Natural killer cell (primary cell): Measurements from ENCODE around the gene HADH. TPM values are rescaled to one million over a fixed set of nuclear protein-coding genes. Genes with fewer than 3 reads are reported as not detected.
"Not testable (repeated sequence)": the region's sequence is repeated elsewhere in the genome, so short reads cannot be mapped to it uniquely, and the experiment has no call there.

Source experiments
- ATAC-seq, 3 donors: fragments of 150-1000 bp in 2 of 3; fragments of 200-7000 bp in 1 of 3; cut with Tn5 transposase; 1 replicate in 1 of 3; 2 replicates in 2 of 3; pipeline ENCODE4 v1.10.0; 2021; ENCODE audit warnings: mild to moderate bottlenecking in 2 of 3, moderate library complexity in 2 of 3
- DNase-seq, 2 donors: peaks; one replicate each; pipeline versions ENCODE4 v3.0.0 to v3.0.0-alpha.2; 2013 to 2021; ENCODE audit warnings: mixed read lengths in 1 of 2
- H3K27ac ChIP-seq: one replicate; pipeline ENCODE4 v1.5.1; 2013; ENCODE audit warnings: mild to moderate bottlenecking, low read length
- H3K27me3 ChIP-seq: one replicate; pipeline ENCODE4 v1.6.1; 2013; ENCODE audit warnings: low read length; ENCODE audit not compliant: control insufficient read depth, insufficient read depth
- H3K36me3 ChIP-seq: one replicate; pipeline ENCODE4 v1.6.1; 2013; ENCODE audit warnings: low read length; ENCODE audit not compliant: control insufficient read depth, insufficient read depth
- H3K4me1 ChIP-seq: one replicate; pipeline ENCODE4 v1.6.1; 2013; ENCODE audit warnings: low read length; ENCODE audit not compliant: control insufficient read depth, insufficient read depth
- H3K4me3 ChIP-seq: one replicate; pipeline ENCODE4 v1.5.1; 2013; ENCODE audit warnings: low read length
- H3K9me3 ChIP-seq: one replicate; pipeline ENCODE4 v1.6.1; 2013; ENCODE audit warnings: low read length; ENCODE audit not compliant: control insufficient read depth, insufficient read depth
- H3K27ac Mint-ChIP-seq, 2 donors: one replicate each; pipeline ENCODE4 v1.8.0; 2022; ENCODE audit warnings: mild to moderate bottlenecking in 2 of 2, mixed read lengths in 2 of 2, moderate library complexity in 1 of 2
- H3K27me3 Mint-ChIP-seq, 2 donors: one replicate each; pipeline ENCODE4 v1.8.0; 2022; ENCODE audit warnings: low read depth in 2 of 2, mixed read lengths in 2 of 2
- H3K36me3 Mint-ChIP-seq: one replicate; pipeline ENCODE4 v1.8.0; 2022; ENCODE audit warnings: mixed read lengths
- H3K4me1 Mint-ChIP-seq, 2 donors: one replicate each; pipeline ENCODE4 v1.8.0; 2022; ENCODE audit warnings: mixed read lengths in 2 of 2
- H3K4me3 Mint-ChIP-seq: one replicate; pipeline ENCODE4 v1.8.0; 2022; ENCODE audit warnings: mild to moderate bottlenecking, moderate library complexity, mixed read lengths
- H3K9me3 Mint-ChIP-seq, 2 donors: one replicate each; pipeline ENCODE4 v1.8.0; 2022; ENCODE audit warnings: mixed read lengths in 2 of 2
- WGBS: methylation state at CpG from one replicate; pipeline ENCODE4 v1.1.7; 2013; ENCODE audit warnings: missing lambda C conversion rate; ENCODE audit not compliant: insufficient coverage; 5-methylcytosine and 5-hydroxymethylcytosine counted together
- intact Hi-C: fragments of 100-400 bp; cut with micrococcal nuclease; formaldehyde crosslinking; loops from one replicate; pipeline ENCODE4 v1.14.2; 2022
- total RNA-seq, 4 donors: library from RNA; stranded (reverse); fragments of 120-200 nt in 1 of 4; gene quantifications; one replicate each; pipeline versions ENCODE4 v1.2.3 to v1.2.4, GENCODE V29; 2013 to 2022
- TF ChIP-seq, protein P1 (sequence below): fragments of 200-600 bp; IDR thresholded peaks from one replicate; pipeline ENCODE4 v1.8.0; 2022; ENCODE audit warnings: antibody characterized with exemption

HADH gene
- total RNA-seq, 3 donors from 2014 or later (not counting 1 experiment from before 2014, with no cell fraction given) = 9.1 to 16.5 (median 14.4) TPM

DNA sequence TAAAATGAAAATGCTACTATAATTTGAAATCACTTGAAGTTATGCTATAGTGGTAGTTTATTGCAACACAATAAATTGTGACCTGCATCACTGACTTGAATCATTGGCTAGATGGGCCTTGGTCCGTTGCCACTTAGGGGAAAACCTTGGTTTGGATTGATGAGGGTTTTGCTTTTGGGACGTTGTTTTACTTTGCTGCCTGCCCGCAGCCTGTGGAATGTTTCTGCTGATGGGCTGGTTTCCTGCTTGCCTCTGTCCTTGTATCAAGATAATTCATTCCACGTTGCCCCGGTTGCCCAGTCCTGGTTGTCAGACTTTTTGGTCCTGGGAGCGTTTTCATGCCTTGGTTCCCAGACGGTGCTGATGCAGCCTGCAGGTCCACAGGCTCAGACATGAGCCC lies 18.3 kb downstream of the HADH start:
- ATAC-seq = no peak
- H3K27ac Mint-ChIP-seq = no peak overlapping the region
- H3K36me3 ChIP-seq = peaks cover 2% of the 10 kb centered on the region
- H3K4me1 ChIP-seq = no peaks in the 10 kb centered on the region
- no peaks in the 10 kb centered on the region for H3K27me3 ChIP-seq
- H3K4me1 Mint-ChIP-seq = peaks cover 10 to 17% of the 10 kb centered on the region in 2 donors
- no peaks in the 10 kb centered on the region for H3K36me3 Mint-ChIP-seq
- over 99% methylated on average over 7 of the region's 7 CpGs for WGBS
- no peak overlapping the region for H3K4me3 ChIP-seq
- no peaks in the 10 kb centered on the region for H3K9me3 Mint-ChIP-seq
- TF ChIP-seq, protein P1, sequence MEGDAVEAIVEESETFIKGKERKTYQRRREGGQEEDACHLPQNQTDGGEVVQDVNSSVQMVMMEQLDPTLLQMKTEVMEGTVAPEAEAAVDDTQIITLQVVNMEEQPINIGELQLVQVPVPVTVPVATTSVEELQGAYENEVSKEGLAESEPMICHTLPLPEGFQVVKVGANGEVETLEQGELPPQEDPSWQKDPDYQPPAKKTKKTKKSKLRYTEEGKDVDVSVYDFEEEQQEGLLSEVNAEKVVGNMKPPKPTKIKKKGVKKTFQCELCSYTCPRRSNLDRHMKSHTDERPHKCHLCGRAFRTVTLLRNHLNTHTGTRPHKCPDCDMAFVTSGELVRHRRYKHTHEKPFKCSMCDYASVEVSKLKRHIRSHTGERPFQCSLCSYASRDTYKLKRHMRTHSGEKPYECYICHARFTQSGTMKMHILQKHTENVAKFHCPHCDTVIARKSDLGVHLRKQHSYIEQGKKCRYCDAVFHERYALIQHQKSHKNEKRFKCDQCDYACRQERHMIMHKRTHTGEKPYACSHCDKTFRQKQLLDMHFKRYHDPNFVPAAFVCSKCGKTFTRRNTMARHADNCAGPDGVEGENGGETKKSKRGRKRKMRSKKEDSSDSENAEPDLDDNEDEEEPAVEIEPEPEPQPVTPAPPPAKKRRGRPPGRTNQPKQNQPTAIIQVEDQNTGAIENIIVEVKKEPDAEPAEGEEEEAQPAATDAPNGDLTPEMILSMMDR = no peak
- DNase-seq = no peak
- H3K4me3 Mint-ChIP-seq = no peak overlapping the region
- intact Hi-C loops = no loop called here
- H3K27ac ChIP-seq = no peak overlapping the region
- H3K9me3 ChIP-seq = no peaks in the 10 kb centered on the region
- H3K27me3 Mint-ChIP-seq = no peaks in the 10 kb centered on the region

DNA sequence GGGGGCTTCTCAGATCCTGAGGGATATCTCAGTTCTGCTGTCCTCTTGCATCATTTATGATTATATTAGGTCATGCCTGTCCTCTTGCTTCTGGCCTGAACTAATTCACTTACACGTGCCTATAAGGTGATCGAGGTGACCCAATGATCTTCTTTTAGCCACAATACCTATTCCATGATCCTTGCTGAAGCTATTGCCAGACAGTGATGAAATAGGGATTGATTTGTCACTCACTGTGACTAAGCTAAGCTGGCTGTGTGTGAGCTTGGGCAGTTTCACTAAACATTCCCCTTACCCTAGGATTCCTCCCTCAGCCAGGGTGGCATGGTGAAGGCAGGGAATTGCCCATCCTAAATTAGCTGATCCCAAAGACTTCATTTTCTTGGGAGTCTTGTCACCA lies 19.0 kb downstream of the HADH start:
- no peaks in the 10 kb centered on the region for H3K27me3 Mint-ChIP-seq
- no peak for DNase-seq
- H3K4me3 ChIP-seq = no peak overlapping the region
- no peak for ATAC-seq
- no peaks in the 10 kb centered on the region for H3K36me3 Mint-ChIP-seq
- intact Hi-C loops = no loop called here
- no peaks in the 10 kb centered on the region for H3K27me3 ChIP-seq
- H3K9me3 ChIP-seq = no peaks in the 10 kb centered on the region
- no peak overlapping the region for H3K27ac ChIP-seq
- no peaks in the 10 kb centered on the region for H3K9me3 Mint-ChIP-seq
- H3K4me3 Mint-ChIP-seq = no peak overlapping the region
- H3K36me3 ChIP-seq = peaks cover 2% of the 10 kb centered on the region
- 94% methylated on average over 2 of the region's 2 CpGs for WGBS
- H3K4me1 ChIP-seq = peaks cover 3% of the 10 kb centered on the region
- no peak overlapping the region for H3K27ac Mint-ChIP-seq
- TF ChIP-seq, protein P1 = no peak
- peaks cover 10 to 24% of the 10 kb centered on the region in 2 donors for H3K4me1 Mint-ChIP-seq

DNA sequence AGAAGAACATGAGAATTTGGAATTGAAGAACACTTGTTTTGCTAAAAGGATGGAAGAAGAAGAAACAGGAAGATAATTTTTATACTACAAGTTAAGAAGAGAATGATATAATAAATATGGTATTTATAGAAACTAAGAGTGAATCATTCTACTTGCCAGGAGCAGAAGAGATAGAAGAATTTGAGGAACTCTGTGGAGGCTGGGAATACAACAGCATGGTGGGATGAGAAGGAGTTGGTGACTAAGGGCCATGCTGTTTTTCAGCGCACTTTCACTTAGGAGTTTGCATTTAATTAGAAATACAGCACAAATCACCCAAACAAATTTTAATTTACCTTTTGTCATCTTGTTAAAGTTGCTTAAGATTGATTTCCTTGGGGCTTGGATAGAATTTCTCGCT lies 20.5 kb downstream of the HADH start:
- ATAC-seq (no peak), DNase-seq (no peak)
- Mint-ChIP-seq H3K4me1 (peaks cover 10 to 25% of the 10 kb centered on the region in 2 donors), H3K27me3 (no peaks in the 10 kb centered on the region), H3K36me3 (peaks cover 2% of the 10 kb centered on the region), H3K27ac (no peak overlapping the region), H3K4me3 (no peak overlapping the region), H3K9me3 (no peaks in the 10 kb centered on the region)
- Histone ChIP-seq H3K27ac (no peak overlapping the region), H3K4me3 (no peak overlapping the region), H3K27me3 (no peaks in the 10 kb centered on the region), H3K4me1 (peaks cover 3% of the 10 kb centered on the region), H3K36me3 (peaks cover 8% of the 10 kb centered on the region), H3K9me3 (no peaks in the 10 kb centered on the region)
- intact Hi-C loops = no loop called here
- WGBS = 100% methylated on average over 1 of the region's 2 CpGs
- TF ChIP-seq, protein P1 = no peak

DNA sequence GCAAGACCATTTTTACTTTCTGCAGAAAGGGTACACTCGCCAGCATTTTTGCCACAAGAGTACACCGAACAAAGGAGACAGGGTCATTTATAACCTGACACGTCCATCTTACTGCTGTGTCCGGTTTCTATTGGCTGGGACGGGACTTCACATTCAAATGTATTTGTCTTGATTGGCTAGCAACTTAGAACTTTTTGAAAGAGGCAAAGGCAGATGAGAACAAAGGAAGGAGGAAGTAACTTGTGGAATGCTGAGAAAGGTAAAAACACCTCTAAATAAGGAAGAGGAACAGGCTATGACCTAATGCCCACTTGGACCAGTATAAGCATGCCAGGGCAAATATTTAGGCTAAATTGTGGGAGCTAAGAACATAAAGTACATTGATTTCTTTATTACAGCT lies 22.7 kb downstream of the HADH start:
- H3K27me3 ChIP-seq, H3K27me3 Mint-ChIP-seq, H3K4me1 ChIP-seq, H3K27ac ChIP-seq, H3K4me3 ChIP-seq, ATAC-seq, H3K27ac Mint-ChIP-seq, H3K9me3 ChIP-seq, H3K9me3 Mint-ChIP-seq, intact Hi-C loops, H3K36me3 Mint-ChIP-seq, H3K4me3 Mint-ChIP-seq, DNase-seq: not testable (repeated sequence)
- peaks cover 5 to 18% of the 10 kb centered on the region in 2 donors for H3K4me1 Mint-ChIP-seq
- WGBS = 98% methylated on average over 5 of the region's 5 CpGs
- H3K36me3 ChIP-seq = peaks cover 16% of the 10 kb centered on the region
